HG03103 (cell line): ENCODE data around the gene PRDM16.

Experiments
- ATAC-seq: cut with Tn5 transposase; IDR thresholded peaks from one replicate; pipeline ENCODE4 v1.9.1; 2021; ENCODE audit warnings: low read depth; ENCODE audit not compliant: unreplicated experiment

Gene PRDM16

GRCh38 chr1:3323796-3324703 lies 255.0 kb downstream of the PRDM16 start:
- no peak for ATAC-seq

GRCh38 chr1:3324704-3325535 lies 255.9 kb downstream of the PRDM16 start:
- no peak for ATAC-seq

- no peak for ATAC-seq
Observed at GRCh38 chr1:3326516-3327388, 257.7 kb downstream of the PRDM16 start.

GRCh38 chr1:3327389-3327702 lies 258.3 kb downstream of the PRDM16 start:
- ATAC-seq, result no peak

GRCh38 chr1:3327936-3328590 lies 259.1 kb downstream of the PRDM16 start:
- no peak for ATAC-seq

GRCh38 chr1:3329640-3330281 lies 260.8 kb downstream of the PRDM16 start:
- no peak for ATAC-seq

GRCh38 chr1:3330771-3331245 lies 261.8 kb downstream of the PRDM16 start:
- ATAC-seq, result no peak

GRCh38 chr1:3331564-3331963 lies 262.6 kb downstream of the PRDM16 start:
- ATAC-seq, result no peak

- no peak for ATAC-seq
Observed at GRCh38 chr1:3332043-3332442, 263.0 kb downstream of the PRDM16 start.

- ATAC-seq, result no peak
Observed at GRCh38 chr1:3332662-3333061, 263.7 kb downstream of the PRDM16 start.

- no peak for ATAC-seq
Observed at GRCh38 chr1:3333903-3334302, 264.9 kb downstream of the PRDM16 start.

- ATAC-seq, result no peak
Observed at GRCh38 chr1:3334366-3334765, 265.4 kb downstream of the PRDM16 start.

GRCh38 chr1:3335754-3336640 lies 267.0 kb downstream of the PRDM16 start:
- no peak for ATAC-seq

GRCh38 chr1:3336641-3337630 lies 267.9 kb downstream of the PRDM16 start:
- no peak for ATAC-seq

- ATAC-seq, result no peak
Observed at GRCh38 chr1:3337798-3338724, 269.1 kb downstream of the PRDM16 start.

GRCh38 chr1:3338725-3339070 lies 269.7 kb downstream of the PRDM16 start:
- no peak for ATAC-seq

- ATAC-seq, result no peak
Observed at GRCh38 chr1:3339856-3340255, 270.9 kb downstream of the PRDM16 start.
